Natural killer cell (primary cell): Measurements from ENCODE around the gene CDC34. TPM values are rescaled to one million over a fixed set of nuclear protein-coding genes. Genes with fewer than 3 reads are reported as not detected.

Experiments used
- ATAC-seq, 3 donors: fragments of 150-1000 bp in 2 of 3; fragments of 200-7000 bp in 1 of 3; cut with Tn5 transposase; 1 replicate in 1 of 3; 2 replicates in 2 of 3; pipeline ENCODE4 v1.10.0; 2021; ENCODE audit warnings: mild to moderate bottlenecking in 2 of 3, moderate library complexity in 2 of 3
- DNase-seq, 2 donors: peaks; one replicate each; pipeline versions ENCODE4 v3.0.0 to v3.0.0-alpha.2; 2013 to 2021; ENCODE audit warnings: mixed read lengths in 1 of 2
- H3K27ac ChIP-seq: one replicate; pipeline ENCODE4 v1.5.1; 2013; ENCODE audit warnings: mild to moderate bottlenecking, low read length
- H3K27me3 ChIP-seq: one replicate; pipeline ENCODE4 v1.6.1; 2013; ENCODE audit warnings: low read length; ENCODE audit not compliant: control insufficient read depth, insufficient read depth
- H3K36me3 ChIP-seq: one replicate; pipeline ENCODE4 v1.6.1; 2013; ENCODE audit warnings: low read length; ENCODE audit not compliant: control insufficient read depth, insufficient read depth
- H3K4me1 ChIP-seq: one replicate; pipeline ENCODE4 v1.6.1; 2013; ENCODE audit warnings: low read length; ENCODE audit not compliant: control insufficient read depth, insufficient read depth
- H3K4me3 ChIP-seq: one replicate; pipeline ENCODE4 v1.5.1; 2013; ENCODE audit warnings: low read length
- H3K9me3 ChIP-seq: one replicate; pipeline ENCODE4 v1.6.1; 2013; ENCODE audit warnings: low read length; ENCODE audit not compliant: control insufficient read depth, insufficient read depth
- H3K27ac Mint-ChIP-seq, 2 donors: one replicate each; pipeline ENCODE4 v1.8.0; 2022; ENCODE audit warnings: mild to moderate bottlenecking in 2 of 2, mixed read lengths in 2 of 2, moderate library complexity in 1 of 2
- H3K27me3 Mint-ChIP-seq, 2 donors: one replicate each; pipeline ENCODE4 v1.8.0; 2022; ENCODE audit warnings: low read depth in 2 of 2, mixed read lengths in 2 of 2
- H3K36me3 Mint-ChIP-seq: one replicate; pipeline ENCODE4 v1.8.0; 2022; ENCODE audit warnings: mixed read lengths
- H3K4me1 Mint-ChIP-seq, 2 donors: one replicate each; pipeline ENCODE4 v1.8.0; 2022; ENCODE audit warnings: mixed read lengths in 2 of 2
- H3K4me3 Mint-ChIP-seq: one replicate; pipeline ENCODE4 v1.8.0; 2022; ENCODE audit warnings: mild to moderate bottlenecking, moderate library complexity, mixed read lengths
- H3K9me3 Mint-ChIP-seq, 2 donors: one replicate each; pipeline ENCODE4 v1.8.0; 2022; ENCODE audit warnings: mixed read lengths in 2 of 2
- WGBS: methylation state at CpG from one replicate; pipeline ENCODE4 v1.1.7; 2013; ENCODE audit warnings: missing lambda C conversion rate; ENCODE audit not compliant: insufficient coverage; 5-methylcytosine and 5-hydroxymethylcytosine counted together
- intact Hi-C: fragments of 100-400 bp; cut with micrococcal nuclease; formaldehyde crosslinking; loops from one replicate; pipeline ENCODE4 v1.14.2; 2022
- total RNA-seq, 4 donors: library from RNA; stranded (reverse); fragments of 120-200 nt in 1 of 4; gene quantifications; one replicate each; pipeline versions ENCODE4 v1.2.3 to v1.2.4, GENCODE V29; 2013 to 2022
- TF ChIP-seq, protein P1 (sequence below): fragments of 200-600 bp; IDR thresholded peaks from one replicate; pipeline ENCODE4 v1.8.0; 2022; ENCODE audit warnings: antibody characterized with exemption

The CDC34 gene
- total RNA-seq, 3 donors from 2014 or later (not counting 1 experiment from before 2014, with no cell fraction given), result 68.5 to 114 (median 101) TPM

DNA sequence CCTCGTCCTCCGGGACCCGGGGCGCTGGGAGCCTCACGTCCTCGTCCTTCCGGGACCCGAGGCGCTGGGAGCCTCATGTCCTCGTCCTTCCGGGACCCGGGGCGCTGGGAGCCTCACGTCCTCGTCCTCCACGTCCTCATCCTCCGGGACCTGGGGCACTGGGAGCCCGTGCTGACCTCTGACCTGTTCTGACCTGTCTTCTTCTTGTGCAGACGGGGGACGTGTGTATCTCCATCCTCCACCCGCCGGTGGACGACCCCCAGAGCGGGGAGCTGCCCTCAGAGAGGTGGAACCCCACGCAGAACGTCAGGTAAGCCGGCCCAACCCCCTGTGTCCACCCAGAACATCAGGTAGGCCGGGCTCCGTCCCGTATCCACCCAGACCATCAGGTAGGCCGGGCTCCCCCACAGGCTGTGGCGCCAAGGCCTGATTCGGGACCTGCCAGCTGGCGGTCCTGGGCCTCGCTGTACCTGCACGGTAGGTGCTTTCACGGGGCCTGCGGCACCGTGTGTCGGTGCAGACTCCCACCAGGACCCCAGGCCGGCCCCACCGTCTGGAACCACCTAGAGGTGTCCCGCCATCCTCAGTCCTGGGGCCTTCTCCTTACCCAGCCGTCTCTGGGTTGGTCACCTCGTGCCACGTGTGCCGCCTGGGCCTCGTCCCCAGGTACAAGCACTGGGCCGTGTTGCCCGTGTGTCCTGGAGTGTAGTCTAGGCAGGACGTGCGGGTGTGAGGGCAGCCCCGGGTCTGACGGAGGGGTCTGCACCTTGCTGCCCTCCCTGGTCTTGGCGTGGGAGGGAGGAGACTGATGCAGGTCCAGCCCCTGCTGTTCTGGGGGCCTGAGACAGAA lies 4.7 kb downstream of the CDC34 start:
- no peak overlapping the region for H3K4me3 Mint-ChIP-seq
- H3K27ac Mint-ChIP-seq, result no peak overlapping the region
- H3K36me3 Mint-ChIP-seq, result no peaks in the 10 kb centered on the region
- peaks cover 34% of the 10 kb centered on the region for H3K36me3 ChIP-seq
- H3K4me3 ChIP-seq, result no peak overlapping the region
- H3K4me1 Mint-ChIP-seq, result peaks cover 12 to 27% of the 10 kb centered on the region in 2 donors
- no peaks in the 10 kb centered on the region for H3K27me3 Mint-ChIP-seq
- H3K27me3 ChIP-seq, result no peaks in the 10 kb centered on the region
- DNase-seq, result no peak
- no peak overlapping the region for H3K27ac ChIP-seq
- intact Hi-C loops, result no loop called here
- peaks cover 27% of the 10 kb centered on the region for H3K4me1 ChIP-seq
- H3K9me3 ChIP-seq, result no peaks in the 10 kb centered on the region
- TF ChIP-seq, protein P1, sequence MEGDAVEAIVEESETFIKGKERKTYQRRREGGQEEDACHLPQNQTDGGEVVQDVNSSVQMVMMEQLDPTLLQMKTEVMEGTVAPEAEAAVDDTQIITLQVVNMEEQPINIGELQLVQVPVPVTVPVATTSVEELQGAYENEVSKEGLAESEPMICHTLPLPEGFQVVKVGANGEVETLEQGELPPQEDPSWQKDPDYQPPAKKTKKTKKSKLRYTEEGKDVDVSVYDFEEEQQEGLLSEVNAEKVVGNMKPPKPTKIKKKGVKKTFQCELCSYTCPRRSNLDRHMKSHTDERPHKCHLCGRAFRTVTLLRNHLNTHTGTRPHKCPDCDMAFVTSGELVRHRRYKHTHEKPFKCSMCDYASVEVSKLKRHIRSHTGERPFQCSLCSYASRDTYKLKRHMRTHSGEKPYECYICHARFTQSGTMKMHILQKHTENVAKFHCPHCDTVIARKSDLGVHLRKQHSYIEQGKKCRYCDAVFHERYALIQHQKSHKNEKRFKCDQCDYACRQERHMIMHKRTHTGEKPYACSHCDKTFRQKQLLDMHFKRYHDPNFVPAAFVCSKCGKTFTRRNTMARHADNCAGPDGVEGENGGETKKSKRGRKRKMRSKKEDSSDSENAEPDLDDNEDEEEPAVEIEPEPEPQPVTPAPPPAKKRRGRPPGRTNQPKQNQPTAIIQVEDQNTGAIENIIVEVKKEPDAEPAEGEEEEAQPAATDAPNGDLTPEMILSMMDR, result no peak
- ATAC-seq, result no peak
- 95% methylated on average over 55 of the region's 55 CpGs for WGBS
- H3K9me3 Mint-ChIP-seq, result no peaks in the 10 kb centered on the region

- no peak for DNase-seq
- intact Hi-C loops, result no loop called here
- H3K27me3 ChIP-seq, result no peaks in the 10 kb centered on the region
- ATAC-seq, result no peak
- H3K4me1 ChIP-seq, result peaks cover 27% of the 10 kb centered on the region
- H3K27ac ChIP-seq, result no peak overlapping the region
- peaks cover 12 to 27% of the 10 kb centered on the region in 2 donors for H3K4me1 Mint-ChIP-seq
- TF ChIP-seq, protein P1, result no peak
- no peak overlapping the region for H3K4me3 Mint-ChIP-seq
- H3K36me3 ChIP-seq, result peaks cover 37% of the 10 kb centered on the region
- no peak overlapping the region for H3K4me3 ChIP-seq
- WGBS, result 96% methylated on average over 26 of the region's 26 CpGs
- no peaks in the 10 kb centered on the region for H3K36me3 Mint-ChIP-seq
- no peaks in the 10 kb centered on the region for H3K9me3 Mint-ChIP-seq
- no peaks in the 10 kb centered on the region for H3K9me3 ChIP-seq
- H3K27me3 Mint-ChIP-seq, result no peaks in the 10 kb centered on the region
- H3K27ac Mint-ChIP-seq, result no peak overlapping the region
Observed at GRCh38 chr19:536881-537404, 5.4 kb downstream of the CDC34 start.

GRCh38 chr19:538641-539428 lies 7.3 kb downstream of the CDC34 start:
- no peak for DNase-seq
- intact Hi-C loops, result no loop called here
- peaks cover 24% of the 10 kb centered on the region for H3K4me1 ChIP-seq

More at GRCh38 chr19:538641-539428, 7.3 kb downstream of the CDC34 start:
- no peaks in the 10 kb centered on the region for H3K9me3 ChIP-seq
- 93% methylated on average over 40 of the region's 40 CpGs for WGBS
- no peak overlapping the region for H3K27ac Mint-ChIP-seq
- H3K9me3 Mint-ChIP-seq, result no peaks in the 10 kb centered on the region
- H3K4me3 Mint-ChIP-seq, result no peak overlapping the region
- no peaks in the 10 kb centered on the region for H3K27me3 Mint-ChIP-seq
- no peaks in the 10 kb centered on the region for H3K36me3 Mint-ChIP-seq
- peaks cover 7 to 25% of the 10 kb centered on the region in 2 donors for H3K4me1 Mint-ChIP-seq
- TF ChIP-seq, protein P1, result no peak
- no peak overlapping the region for H3K27ac ChIP-seq
- no peak for ATAC-seq
- H3K4me3 ChIP-seq, result no peak overlapping the region
- no peaks in the 10 kb centered on the region for H3K27me3 ChIP-seq
- H3K36me3 ChIP-seq, result peaks cover 45% of the 10 kb centered on the region
